HG03439 (cell line): ENCODE results near the gene RPS16.

Source experiments
- ATAC-seq: cut with Tn5 transposase; IDR thresholded peaks from one replicate; pipeline ENCODE4 v1.9.1; 2021; ENCODE audit warnings: mild to moderate bottlenecking, moderate library complexity; ENCODE audit not compliant: unreplicated experiment

Gene RPS16

GRCh38 chr19:39390451-39390750 lies 45.3 kb downstream of the RPS16 start:
- no peak for ATAC-seq

- ATAC-seq, result no peak
Measured at GRCh38 chr19:39389631-39390414, 45.9 kb downstream of the RPS16 start.

- ATAC-seq, result no peak
Measured at GRCh38 chr19:39388657-39389056, 47.1 kb downstream of the RPS16 start.

- no peak for ATAC-seq
Measured at GRCh38 chr19:39386557-39386956, 49.2 kb downstream of the RPS16 start.

- no peak for ATAC-seq
Measured at GRCh38 chr19:39385629-39386411, 49.9 kb downstream of the RPS16 start.

- ATAC-seq, result no peak
Measured at GRCh38 chr19:39384839-39385568, 50.7 kb downstream of the RPS16 start.
